ENCODE data around the gene AHRR.

GRCh38 chr5:463952-464351, 142.4 kb downstream of the AHRR start:
- TF ChIP-seq, protein P1, sequence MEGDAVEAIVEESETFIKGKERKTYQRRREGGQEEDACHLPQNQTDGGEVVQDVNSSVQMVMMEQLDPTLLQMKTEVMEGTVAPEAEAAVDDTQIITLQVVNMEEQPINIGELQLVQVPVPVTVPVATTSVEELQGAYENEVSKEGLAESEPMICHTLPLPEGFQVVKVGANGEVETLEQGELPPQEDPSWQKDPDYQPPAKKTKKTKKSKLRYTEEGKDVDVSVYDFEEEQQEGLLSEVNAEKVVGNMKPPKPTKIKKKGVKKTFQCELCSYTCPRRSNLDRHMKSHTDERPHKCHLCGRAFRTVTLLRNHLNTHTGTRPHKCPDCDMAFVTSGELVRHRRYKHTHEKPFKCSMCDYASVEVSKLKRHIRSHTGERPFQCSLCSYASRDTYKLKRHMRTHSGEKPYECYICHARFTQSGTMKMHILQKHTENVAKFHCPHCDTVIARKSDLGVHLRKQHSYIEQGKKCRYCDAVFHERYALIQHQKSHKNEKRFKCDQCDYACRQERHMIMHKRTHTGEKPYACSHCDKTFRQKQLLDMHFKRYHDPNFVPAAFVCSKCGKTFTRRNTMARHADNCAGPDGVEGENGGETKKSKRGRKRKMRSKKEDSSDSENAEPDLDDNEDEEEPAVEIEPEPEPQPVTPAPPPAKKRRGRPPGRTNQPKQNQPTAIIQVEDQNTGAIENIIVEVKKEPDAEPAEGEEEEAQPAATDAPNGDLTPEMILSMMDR (conservative IDR thresholded peaks at IDR 0.05 in 1 of 2, IDR thresholded peaks at IDR 0.05 in 1 of 2; ENCODE audit: low read depth in 1 of 2, low read length in 2 of 2): no peak
- no peak for TF ChIP-seq EZH2 (IDR thresholded peaks at IDR 0.05; ENCODE audit: low read length, missing control alignments)

Data from fibroblast of lung (primary cell).